Esophagus squamous epithelium (tissue), 5 donors: Measurements from ENCODE around the gene SLC25A47. TPM values are rescaled to one million over a fixed set of nuclear protein-coding genes. Genes with fewer than 3 reads are reported as not detected.

Experiments
- DNase-seq: peaks from one replicate; lab custom pipeline; 2025; lab: John Stamatoyannopoulos, UW
- H3K27ac ChIP-seq, 4 donors: fragments of 200-600 bp; sonication (generic); one replicate each; pipeline ENCODE4 v1.5.1; 2016 to 2019; ENCODE audit warnings: mild to moderate bottlenecking in 1 of 4
- H3K27me3 ChIP-seq, 4 donors: fragments of 200-600 bp; sonication (generic); 1 replicate in 3 of 4; 2 replicates in 1 of 4; pipeline versions ENCODE4 v1.5.1 to v1.6.0; 2017 to 2021; ENCODE audit warnings: antibody characterized with exemption in 1 of 4
- H3K36me3 ChIP-seq, 3 donors: fragments of 200-600 bp; sonication (generic); one replicate each; pipeline ENCODE4 v1.5.1; 2016 to 2019
- H3K4me1 ChIP-seq, 3 donors: fragments of 200-600 bp; sonication (generic); one replicate each; pipeline ENCODE4 v1.5.1; 2017 to 2019
- H3K4me3 ChIP-seq, 4 donors: fragments of 200-600 bp; sonication (generic); 1 replicate in 3 of 4; 2 replicates in 1 of 4; pipeline ENCODE4 v1.5.1; 2016 to 2019; ENCODE audit warnings: mild to moderate bottlenecking in 2 of 4, moderate library complexity in 1 of 4
- H3K9me3 ChIP-seq, 3 donors: fragments of 200-600 bp; sonication (generic); one replicate each; pipeline ENCODE4 v1.5.1; 2016 to 2019
- CTCF ChIP-seq, 6 experiments: fragments of 450-650 bp in 4 of 6; fragments of 200-600 bp in 2 of 6; sonication (generic) in 2 of 6; IDR thresholded peaks; one replicate each; pipeline ENCODE4 v1.5.1; 2016 to 2019; ENCODE audit warnings: antibody characterized with exemption in 6 of 6, mild to moderate bottlenecking in 4 of 6, moderate library complexity in 4 of 6
- POLR2A ChIP-seq, 4 donors: fragments of 450-650 bp; IDR thresholded peaks; one replicate each; pipeline ENCODE4 v1.6.1; 2017; ENCODE audit warnings: antibody characterized with exemption in 4 of 4, mild to moderate bottlenecking in 4 of 4, moderate library complexity in 3 of 4
- WGBS, 2 donors: methylation state at CpG; one replicate each; pipeline ENCODE4 v1.1.5; 2018; 5-methylcytosine and 5-hydroxymethylcytosine counted together
- intact Hi-C: fragments of 100-400 bp; cut with DNase I; formaldehyde crosslinking; loops from one replicate; pipeline ENCODE4 v1.15.0; 2022
- total RNA-seq, 4 donors: library from RNA; depleted of rRNA; stranded (reverse); fragments of >200 nt; gene quantifications; one replicate each; pipeline ENCODE4 v1.1.0, GENCODE V29; 2016
- donor health status: DM: yes; HTN: yes; CAD: no.

The SLC25A47 gene
- not detected for total RNA-seq

GRCh38 chr14:100323121-100323941, at the start of gene SLC25A47:
TSS of gene SLC25A47 (plus strand) at chr14:100323339. CDS start at chr14:100323415, 76 bp downstream.
- Histone ChIP-seq H3K27ac (no peak within 1 kb of the TSS), H3K4me1 (peaks cover 2 to 55% (median 10%) of the 10 kb centered on the region in 3 donors), H3K36me3 (no peaks in the 10 kb centered on the region), H3K4me3 (no peak within 1 kb of the TSS), H3K9me3 (no peaks in the 10 kb centered on the region), H3K27me3 (no peaks in the 10 kb centered on the region)
- intact Hi-C loops: no loop called here
- 79 to 90% methylated on average over 7 of the region's 16 CpGs for WGBS, 2 donors
- TF ChIP-seq POLR2A (IDR thresholded peaks at IDR 0.05) (no peak), CTCF (IDR thresholded peaks at IDR 0.05) (no peak)
- DNase-seq: no peak

GRCh38 chr14:100274250-100274649, 48.9 kb upstream of the SLC25A47 start:
- TF ChIP-seq POLR2A (IDR thresholded peaks at IDR 0.05) (no peak), CTCF (IDR thresholded peaks at IDR 0.05) (no peak)
- Histone ChIP-seq H3K4me1 (peaks cover 0 to 44% (median 0%) of the 10 kb centered on the region in 3 donors), H3K27me3 (no peaks in the 10 kb centered on the region), H3K36me3 (peaks cover 0 to 30% (median 0%) of the 10 kb centered on the region in 3 donors), H3K4me3 (no peak overlapping the region), H3K27ac (no peak overlapping the region), H3K9me3 (no peaks in the 10 kb centered on the region)
- WGBS, 2 donors: 95 to 96% methylated on average over 4 of the region's 4 CpGs
- DNase-seq: no peak
- intact Hi-C loops: loop anchor here (10.0 kb wide), 1 partner anchor 101 kb away; the partner anchor contains the start of gene WDR25

GRCh38 chr14:100275214-100275613, 47.9 kb upstream of the SLC25A47 start:
- no peak for TF ChIP-seq CTCF (IDR thresholded peaks at IDR 0.05)
- TF ChIP-seq POLR2A (IDR thresholded peaks at IDR 0.05): no peak
- intact Hi-C loops: loop anchor here (10.0 kb wide), 1 partner anchor 100 kb away; the partner anchor contains the start of gene WDR25
- Histone ChIP-seq H3K27ac (no peak overlapping the region), H3K9me3 (no peaks in the 10 kb centered on the region), H3K4me1 (peaks cover 2 to 47% (median 5%) of the 10 kb centered on the region in 3 donors), H3K4me3 (no peak overlapping the region), H3K36me3 (peaks cover 0 to 35% (median 0%) of the 10 kb centered on the region in 3 donors), H3K27me3 (no peaks in the 10 kb centered on the region)
- 53 to 63% methylated on average over 7 of the region's 7 CpGs for WGBS, 2 donors
- DNase-seq: no peak

- DNase-seq: no peak
- 60 to 76% methylated on average over 1 to 7 of the region's 8 CpGs for WGBS, 2 donors
- Histone ChIP-seq H3K27me3 (no peaks in the 10 kb centered on the region), H3K9me3 (no peaks in the 10 kb centered on the region), H3K36me3 (peaks cover 0 to 35% (median 0%) of the 10 kb centered on the region in 3 donors), H3K4me3 (no peak overlapping the region), H3K4me1 (peaks cover 15 to 61% (median 33%) of the 10 kb centered on the region in 3 donors), H3K27ac (no peak overlapping the region)
- intact Hi-C loops: loop anchor here (10.0 kb wide), 1 partner anchor 96 kb away; the partner anchor contains the start of gene WDR25
- TF ChIP-seq CTCF (IDR thresholded peaks at IDR 0.05): no peak
- TF ChIP-seq POLR2A (IDR thresholded peaks at IDR 0.05): no peak
Measured at GRCh38 chr14:100278702-100279101, 44.4 kb upstream of the SLC25A47 start.

- Histone ChIP-seq H3K4me1 (peaks cover 15 to 61% (median 38%) of the 10 kb centered on the region in 3 donors), H3K27ac (no peak overlapping the region)
Measured at GRCh38 chr14:100279133-100279532, 44.0 kb upstream of the SLC25A47 start.

More at GRCh38 chr14:100279133-100279532, 44.0 kb upstream of the SLC25A47 start:
- intact Hi-C loops: loop anchor here (10.0 kb wide), 1 partner anchor 96 kb away; the partner anchor contains the start of gene WDR25
- DNase-seq: no peak
- Histone ChIP-seq H3K27me3 (no peaks in the 10 kb centered on the region), H3K4me3 (no peak overlapping the region), H3K9me3 (no peaks in the 10 kb centered on the region), H3K36me3 (peaks cover 0 to 35% (median 0%) of the 10 kb centered on the region in 3 donors)
- no peak for TF ChIP-seq POLR2A (IDR thresholded peaks at IDR 0.05)
- TF ChIP-seq CTCF (IDR thresholded peaks at IDR 0.05): no peak
- WGBS, 2 donors: 78 to 83% methylated on average over 2 of the region's 2 CpGs
